Activated gamma-delta T cell (primary cell): ENCODE data around the gene ADAM19.

Source experiments
- DNase-seq: peaks from one replicate; lab custom pipeline; 2025; lab: John Stamatoyannopoulos, UW

ADAM19 gene

DNA sequence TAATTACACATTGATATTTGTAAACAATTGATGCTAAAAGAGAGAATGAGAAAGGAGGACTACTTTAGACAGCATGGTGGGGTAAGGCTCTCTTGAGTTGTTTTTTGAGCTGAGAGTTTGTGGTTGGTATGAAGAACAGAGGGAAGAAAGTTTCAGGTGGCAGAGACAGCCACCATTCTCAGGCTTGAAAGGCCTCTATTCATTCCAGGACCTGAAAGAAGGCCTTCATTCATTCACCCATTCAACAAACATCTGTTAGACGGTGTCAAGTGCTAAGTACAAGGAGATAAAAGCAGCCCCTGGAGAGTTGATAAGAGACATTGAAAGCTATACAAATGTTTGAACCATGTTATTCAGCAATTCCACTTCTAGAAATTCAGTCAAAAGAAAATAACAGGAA lies 21.7 kb upstream of the ADAM19 start:
- DNase-seq: no peak

DNA sequence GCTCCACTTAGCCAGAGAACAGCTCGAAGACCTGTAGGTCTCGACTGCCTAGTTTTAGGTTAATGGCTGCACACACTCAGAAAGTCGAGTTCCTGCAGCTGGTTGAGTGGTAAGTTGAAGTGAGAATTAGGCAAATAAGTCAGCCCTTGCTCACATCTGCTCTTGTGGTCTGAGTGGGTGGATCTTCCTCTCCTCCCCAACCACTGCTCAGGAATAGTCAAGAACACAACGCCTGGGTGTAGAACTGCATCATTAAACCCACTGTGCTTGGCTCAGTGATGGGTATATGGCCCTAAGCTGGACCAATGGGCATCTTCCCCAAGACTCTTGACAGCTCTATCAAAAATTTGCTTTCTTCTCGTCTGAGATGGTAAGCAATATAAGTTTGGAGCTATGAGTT lies 20.9 kb upstream of the ADAM19 start:
- DNase-seq: no peak

DNA sequence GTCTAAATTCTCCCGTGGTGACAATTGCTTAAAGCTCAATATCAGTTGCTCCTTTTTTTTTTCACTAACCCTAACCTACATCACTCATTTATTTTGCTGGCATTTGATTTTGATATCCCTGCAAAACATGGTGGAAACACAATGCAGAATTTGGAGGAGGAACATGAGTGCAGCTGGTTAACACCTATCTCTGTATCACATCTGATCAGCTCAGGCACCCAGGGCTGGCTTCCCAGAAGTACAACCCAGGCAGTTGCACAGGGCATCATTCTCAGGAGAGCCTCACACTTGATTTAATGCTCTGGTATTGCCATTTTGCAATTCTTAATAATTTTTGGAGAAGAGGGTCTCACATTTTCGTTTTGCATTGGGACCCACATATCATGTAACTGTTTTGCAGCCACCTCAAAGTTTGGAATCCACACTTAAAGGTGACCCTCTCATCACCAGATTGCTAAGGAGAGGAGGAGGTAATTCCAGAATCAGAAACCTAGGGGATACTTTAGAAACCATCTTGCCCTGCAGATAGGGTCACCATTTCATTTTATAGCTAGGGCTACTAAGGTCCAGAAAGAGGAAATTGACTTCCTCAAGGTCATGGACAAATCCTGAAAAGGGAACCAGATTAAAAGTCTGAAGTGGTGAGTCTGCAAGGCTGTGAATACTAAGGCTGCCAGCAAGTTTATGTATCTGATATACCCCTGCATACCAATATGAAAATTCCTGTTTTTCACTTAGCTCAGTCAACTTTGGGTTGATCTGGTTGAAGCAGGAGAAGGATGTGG lies 19.3 kb upstream of the ADAM19 start:
- DNase-seq: no peak

DNA sequence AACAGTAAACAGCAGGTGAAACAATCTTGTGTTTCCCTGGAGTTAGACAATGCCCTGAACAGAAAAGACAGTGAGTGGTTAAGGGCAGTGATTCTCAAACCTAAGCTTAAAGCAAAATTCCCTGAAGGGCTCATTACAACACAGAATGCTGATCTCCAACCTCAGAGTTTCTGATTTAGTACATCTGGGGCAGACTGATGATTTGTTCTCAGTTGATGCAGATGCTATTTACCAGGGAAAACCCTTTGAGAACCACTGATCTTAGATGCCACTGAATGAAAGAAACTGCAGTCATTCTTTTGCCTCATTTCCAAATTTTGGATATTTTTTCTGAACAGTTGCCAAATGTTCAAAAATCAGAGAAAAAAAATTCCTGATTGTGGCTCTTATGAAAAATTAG lies 18.7 kb upstream of the ADAM19 start:
- no peak for DNase-seq

DNA sequence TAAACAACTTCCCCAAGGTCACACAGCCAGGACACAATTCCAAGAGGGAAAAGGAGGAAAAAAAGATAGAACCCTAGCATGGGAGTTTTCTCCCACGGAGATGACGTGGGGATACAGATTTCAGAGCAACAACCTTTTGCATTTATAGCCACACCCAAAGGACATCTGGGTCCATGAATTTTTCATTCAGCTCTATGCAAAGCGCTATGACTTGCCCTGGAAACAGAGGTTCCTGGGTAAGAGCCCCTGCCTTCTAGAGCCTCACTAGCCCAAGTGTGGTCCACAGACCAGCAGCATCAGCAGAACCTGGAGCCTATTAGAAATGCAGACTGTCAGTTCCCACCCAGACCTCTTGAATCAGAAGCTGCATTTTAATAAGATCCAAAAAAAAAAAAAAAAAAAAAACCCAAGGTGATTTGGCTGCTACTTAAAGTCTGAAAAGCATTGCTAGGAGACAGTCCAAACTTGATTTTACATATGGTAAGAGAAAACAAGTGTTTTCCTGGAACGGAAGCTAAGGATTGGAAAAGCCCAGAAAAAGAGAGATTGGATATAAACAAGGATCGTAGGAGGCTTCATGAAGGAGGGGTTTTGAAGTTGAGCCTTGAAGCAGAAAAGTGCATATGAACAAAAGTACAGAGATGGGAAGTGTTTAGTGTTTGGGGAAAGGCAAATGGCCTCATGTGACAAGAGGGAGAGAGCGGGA lies 17.6 kb upstream of the ADAM19 start:
- no peak for DNase-seq

DNA sequence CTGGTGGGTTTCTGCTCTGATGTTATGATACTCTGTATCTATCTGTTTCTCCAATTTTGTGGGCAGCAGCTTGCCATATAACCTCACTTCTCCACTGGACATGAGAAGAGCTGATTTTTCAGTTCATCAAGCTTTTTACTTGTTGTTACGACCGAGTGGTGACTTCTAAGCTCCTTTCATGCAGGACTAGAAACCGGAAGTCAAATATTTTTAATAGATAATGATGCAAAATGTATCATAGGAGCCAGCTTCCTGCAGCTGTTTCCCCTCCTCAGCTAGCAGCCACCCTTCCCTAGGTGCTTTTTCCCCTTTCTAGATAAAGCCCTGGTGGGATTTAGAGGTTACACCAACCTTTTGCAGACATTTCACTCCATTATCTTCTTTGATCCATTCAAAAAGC lies 17.0 kb upstream of the ADAM19 start:
- no peak for DNase-seq

DNA sequence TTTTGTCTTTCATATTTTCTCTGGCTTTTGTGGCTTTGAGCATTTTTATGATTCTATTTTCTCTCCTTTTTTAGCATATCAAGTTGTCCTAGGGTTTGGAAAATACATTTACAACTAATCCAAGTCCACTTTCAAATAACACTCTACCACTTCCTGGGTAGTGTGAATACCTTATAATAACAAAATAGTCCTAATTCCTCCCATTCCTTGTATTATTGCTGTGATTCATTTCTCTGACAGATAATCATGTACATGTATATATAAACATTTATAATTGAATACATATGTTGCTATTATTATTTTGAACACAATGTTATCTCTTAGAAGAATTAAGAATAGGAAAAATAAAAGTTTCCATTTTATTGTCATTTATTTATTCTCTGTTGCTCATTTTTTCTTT lies 14.9 kb upstream of the ADAM19 start:
- DNase-seq: no peak

DNA sequence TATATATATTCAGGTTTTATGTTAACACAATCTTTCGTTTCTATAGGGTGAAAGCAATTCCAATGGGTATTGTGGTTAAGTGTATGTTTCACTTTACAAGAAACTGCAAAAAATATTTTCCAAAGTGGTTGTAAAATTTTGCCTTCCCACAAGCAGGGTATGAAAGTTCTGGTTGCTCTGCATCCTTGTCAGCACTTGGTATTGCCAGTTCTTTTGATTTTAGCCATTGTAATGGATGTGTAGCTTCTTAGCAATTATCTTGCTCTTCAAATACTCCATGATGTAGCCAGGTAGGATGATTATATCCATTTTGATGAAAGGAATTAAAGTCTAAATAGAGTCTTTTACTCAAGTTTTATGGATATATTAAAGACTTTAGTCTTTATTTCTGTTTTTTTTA lies 9.1 kb upstream of the ADAM19 start:
- no peak for DNase-seq

DNA sequence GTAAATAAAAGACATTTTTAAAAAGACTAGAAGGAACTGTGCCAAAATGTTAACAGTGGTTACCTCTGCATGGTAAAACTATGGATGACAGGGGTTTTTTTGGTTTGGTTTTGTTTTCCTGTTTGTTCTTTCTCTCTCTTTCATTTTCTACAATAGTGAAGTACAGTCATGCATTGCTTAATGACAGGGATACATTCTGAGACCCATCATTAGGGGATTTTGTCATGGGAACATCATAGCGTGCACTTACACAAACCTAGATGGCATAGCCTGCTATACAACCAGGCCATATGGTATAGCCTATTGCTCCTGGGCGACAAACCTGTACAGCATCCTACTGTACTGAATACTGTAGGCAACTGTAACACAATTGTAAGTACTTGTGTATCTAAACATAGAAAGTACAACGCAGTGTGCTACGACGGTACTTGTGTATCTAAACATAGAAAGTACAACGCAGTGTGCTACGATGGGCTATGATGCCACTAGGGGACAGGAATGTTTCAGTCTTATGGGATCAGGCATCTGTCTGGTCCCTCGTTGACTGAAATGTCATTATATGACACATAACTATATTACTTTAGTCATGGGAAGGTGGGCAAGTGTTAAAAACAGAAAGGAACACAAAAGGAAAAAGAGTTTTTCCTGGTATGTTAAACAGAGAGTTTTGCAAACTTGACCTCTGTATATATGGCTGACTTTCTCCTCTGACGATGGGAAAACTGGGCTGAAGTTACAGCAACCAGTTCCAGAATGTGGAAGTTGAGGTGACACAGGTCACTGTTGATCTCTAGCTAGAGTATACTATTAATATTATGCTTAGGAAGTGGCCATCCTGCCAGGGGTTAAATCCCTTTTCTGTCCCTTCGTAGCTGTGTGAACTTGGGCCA lies 7.4 kb upstream of the ADAM19 start:
- DNase-seq: no peak

DNA sequence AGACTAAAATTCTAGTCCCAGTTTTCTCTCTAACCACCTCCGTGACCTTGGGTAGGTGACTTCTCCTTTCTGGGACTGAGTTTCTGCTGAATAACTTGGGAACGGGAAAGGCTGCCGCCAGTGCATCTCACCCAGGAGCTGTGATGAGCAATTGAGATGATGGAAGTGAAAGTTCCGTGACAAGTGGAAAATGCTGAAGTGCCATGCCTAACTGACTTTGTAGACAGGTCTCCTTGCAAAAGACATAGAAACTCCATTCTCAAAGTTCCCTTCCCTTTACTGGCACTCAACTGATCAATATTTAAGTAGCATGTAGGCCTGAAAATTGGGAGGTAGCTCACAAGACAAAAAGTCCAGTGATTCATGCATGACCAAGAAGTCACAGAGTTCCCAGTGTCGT lies 6.3 kb upstream of the ADAM19 start:
- DNase-seq: no peak

DNA sequence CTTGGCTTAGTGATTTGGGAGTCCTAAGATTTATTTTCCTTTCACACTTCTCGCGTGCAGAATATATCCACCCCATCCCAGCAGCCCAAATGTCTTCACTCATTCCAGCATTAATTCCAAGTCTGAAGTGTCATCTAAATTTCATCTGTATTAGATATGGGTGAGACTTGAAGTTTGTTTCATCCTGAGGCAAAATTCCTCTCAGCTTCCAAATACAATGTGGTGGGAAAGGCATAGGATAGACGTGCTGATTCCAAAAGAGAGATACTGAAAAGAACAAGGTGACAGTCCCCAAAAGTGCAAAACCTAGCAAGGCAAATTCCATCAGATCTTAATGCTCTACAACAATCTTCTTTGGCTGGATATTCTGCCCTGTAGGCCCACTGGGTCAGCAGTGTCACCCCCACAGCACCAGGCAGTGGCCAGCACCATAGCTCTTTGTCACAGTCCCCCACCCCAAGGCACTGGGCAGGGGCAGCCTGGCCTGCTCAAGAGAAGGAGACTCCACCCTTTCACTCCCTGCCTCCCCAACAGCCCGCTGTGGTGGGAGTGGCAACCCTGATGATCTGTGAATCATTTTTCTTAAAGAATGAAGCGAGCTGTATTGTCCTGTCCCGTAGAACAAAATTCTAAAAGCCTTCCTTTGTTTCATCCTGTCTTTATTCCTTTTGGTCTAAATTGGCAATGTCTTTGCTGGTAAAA lies 2.7 kb upstream of the ADAM19 start:
- no peak for DNase-seq

DNA sequence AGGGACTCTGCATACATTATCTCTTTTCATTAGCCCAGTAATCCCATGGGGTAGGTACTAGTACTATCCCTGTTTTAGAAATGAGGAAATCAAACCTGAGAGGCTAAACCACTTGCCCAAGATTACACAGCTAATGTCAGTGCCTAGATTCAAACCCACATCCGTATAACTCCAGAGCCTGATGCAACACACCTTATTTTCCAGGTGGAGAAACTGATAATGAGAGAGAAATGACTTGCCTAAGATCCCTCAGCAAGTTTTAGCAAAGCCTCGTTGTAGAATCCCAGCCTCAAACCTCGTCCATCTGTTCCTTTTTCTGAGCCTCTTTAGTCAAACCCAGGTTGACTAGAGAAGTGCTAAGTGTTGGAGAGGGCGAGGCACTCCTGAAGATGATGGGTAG lies 1.1 kb upstream of the ADAM19 start:
- DNase-seq: no peak

DNA sequence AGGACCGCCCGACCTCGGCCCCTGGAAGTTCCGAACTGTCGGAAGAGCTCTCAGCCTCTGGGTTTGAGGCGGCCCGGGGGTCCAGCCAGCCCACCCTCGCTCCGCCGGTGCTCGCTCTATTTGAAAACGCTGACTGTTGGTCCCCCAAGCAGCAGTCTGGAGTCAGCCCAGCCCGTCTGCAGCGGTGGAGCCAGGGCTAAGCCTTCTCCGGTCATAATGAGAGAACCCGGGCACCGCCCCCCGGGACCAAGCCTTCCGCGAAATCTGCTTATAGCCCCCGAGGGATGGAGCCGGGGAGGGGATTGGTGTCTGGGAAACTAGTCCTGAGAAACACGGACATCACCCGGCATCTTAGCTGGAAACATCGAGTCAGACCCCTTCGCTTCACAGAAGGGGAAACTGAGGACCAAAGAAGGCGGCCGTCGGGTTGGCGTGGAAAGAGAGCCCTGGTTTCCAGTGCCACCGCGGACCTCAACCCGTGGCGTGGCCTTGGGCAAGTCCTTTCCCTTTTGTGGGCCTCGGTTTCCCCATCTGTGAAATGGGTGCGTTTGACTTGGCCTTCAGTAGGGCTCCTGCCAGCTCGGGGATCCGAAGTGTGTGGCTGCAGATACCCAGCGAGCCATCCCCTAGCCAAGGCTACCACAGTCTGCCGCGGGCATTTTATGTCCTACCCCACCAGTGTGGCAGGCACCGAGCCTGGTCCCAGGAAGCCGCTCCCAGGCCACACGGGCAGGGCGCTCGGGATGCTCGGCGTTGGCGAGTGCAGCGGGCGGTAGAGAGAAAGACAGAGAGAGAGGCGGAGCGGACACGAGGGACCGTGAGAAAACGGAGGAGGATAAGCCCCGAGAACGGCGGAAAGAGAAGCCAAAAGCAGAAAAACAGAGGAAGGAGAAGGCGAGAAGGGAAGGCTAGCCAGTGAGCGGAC lies 857 bp downstream of the ADAM19 start:
- peak; percentile 19 for DNase-seq

DNA sequence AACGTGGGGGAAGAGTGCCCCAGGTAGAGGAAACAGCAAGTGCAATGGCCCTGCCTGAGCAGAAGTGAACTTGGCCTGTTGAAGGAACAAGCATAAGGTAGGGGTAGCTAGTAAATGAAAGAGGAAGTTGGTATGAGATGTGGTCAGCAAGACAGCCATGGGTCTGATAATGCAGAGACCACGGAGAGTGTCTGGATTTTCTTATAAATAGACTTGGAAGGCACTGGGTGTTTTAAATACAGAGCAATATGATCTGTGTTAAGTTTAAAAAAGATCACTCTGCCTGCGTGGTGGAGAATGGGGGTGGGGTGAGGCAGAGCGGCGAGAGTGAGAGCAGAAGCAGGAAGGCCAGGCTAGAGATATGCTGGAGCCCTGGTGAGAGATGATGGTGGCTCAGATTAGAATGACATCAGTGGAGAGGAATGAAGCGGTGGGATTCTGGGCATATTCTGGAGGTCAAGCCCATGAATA lies 4.2 kb downstream of the ADAM19 start:
- DNase-seq: no peak

DNA sequence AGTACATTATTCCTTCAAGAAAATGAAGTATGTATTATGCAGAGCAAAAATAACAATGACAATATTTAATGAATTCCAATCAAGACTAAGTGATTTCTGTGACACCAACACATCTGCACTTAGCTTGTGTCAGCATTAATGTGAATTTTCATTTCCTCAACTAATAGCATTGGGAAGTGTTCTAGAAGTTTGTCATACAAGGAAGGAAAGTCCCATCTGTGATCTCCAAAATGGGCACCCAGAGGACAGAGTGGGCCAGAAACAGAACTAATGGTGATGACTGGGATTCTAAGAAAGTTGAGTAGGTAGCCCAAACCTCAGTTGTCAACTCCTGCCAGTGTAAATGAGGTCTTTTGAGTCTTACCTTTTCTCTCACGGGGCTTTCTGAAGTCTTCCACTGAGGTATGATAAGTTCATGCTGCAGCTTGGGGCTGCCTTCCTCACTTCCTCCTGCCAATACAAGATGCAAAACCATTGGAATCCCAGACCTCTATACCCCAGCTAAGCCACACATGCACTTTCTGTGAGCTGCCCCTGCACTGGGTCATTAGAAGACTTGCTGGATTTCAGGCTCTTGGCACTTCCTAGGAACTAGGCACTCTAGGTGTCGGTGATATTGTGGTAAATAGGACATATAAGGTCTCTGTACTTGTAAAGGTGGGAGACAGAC lies 4.9 kb downstream of the ADAM19 start:
- DNase-seq: no peak

DNA sequence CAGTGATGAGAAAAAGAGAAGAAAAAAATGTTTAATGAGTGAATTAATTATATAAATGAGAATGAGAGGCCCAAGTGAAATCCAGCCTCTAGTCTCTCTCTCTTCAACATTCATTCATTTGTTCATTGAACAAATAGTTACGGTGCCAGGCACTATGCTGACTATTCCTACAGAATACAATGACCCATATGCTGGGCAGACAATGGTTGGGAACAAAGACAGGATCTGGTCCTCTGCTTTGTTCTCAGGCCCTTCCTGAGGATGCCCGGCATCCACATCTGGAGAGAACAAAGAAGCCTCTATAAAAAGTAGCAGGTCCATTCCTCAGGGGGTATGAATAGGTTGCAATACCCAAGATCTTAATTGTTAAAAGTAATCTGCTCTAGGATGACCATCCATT lies 6.9 kb downstream of the ADAM19 start:
- no peak for DNase-seq

DNA sequence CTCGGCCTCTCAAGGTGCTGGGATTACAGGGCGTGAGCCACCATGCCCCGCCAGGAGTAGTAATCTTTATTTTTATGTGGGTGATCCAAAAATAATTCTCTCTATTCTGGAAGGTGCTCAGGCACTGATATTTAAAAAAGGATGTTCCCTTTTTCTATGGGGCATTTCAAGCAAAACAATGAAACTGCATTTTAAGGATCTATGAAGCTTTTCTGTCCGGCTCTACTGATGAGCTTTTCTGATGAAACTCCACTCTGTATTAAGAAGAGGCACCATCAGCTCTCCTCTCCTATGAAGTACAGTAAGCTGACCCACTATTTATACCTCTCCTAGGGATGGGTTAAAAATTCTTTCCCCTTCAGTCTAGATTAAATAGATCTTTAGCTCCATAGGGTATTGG lies 7.4 kb downstream of the ADAM19 start:
- no peak for DNase-seq

DNA sequence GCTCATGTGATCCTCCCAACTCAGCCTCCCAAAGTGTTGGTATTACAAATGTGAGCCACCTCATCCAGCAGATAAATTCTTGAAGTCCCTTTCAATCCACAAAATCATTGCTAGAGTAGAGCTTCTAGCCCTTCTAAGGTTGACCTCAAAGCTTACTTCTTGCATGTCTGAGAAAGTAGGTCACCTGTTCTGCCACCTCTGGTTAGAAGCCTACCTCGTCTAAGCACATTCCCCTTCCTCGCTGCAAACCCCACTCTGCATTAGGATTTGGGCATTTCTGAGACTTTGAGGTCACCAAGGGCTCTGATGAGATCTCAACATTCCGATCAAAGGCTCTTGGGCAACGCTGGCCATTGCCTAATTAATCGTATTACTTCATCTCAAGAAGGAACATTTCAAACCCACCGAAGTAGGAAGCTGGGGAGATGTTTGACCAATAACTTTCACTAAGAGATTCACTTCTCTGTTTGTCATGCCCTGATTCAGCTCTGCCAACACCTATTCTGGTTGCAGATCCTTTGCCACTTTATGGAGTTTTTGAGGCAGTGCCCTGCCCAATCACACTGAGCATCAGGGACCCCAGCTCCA lies 8.6 kb downstream of the ADAM19 start:
- DNase-seq: no peak

DNA sequence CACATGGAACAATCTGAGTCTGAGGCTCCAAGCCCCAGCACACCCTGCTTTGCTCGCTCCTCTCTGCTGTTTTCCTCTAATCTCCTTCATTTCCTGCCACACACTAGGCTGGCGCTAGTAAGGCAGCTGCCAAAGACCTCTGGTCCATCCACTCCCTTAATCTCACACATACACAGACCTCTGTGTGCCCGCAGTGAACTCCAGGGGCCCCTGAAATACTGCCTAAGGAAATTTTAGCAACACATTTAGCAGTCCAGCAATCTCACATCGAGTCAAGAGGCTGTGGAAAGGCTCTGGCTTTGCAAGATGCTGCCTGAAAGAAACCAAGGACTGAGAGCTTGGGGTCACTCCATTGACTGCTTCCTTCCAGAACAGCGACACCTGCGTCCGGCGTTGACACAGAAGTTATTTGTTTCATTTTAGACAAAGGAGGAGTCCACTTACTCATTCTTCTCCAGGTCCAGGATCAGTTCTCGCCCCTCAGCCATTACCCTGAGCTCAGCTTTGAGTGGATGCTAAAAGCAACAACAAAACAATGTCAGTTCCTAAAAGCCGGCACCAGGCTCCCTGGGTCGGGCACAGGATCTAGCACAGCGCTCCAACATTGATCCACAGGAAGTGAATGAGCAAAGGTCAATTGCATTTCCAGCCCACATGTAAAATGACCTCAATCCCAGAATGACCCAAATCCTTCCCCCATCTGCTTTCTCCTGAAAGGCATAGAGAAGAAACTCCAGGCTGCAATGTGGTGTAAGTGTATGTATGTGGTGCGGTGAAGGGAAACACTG lies 11.5 kb downstream of the ADAM19 start:
- DNase-seq: no peak
